ENCODE data around the gene CTPS2. TPM values are rescaled to one million over a fixed set of nuclear protein-coding genes. Genes with fewer than 3 reads are reported as not detected.

The CTPS2 gene
- total RNA-seq, 1 donor from 2014 or later = 116 TPM

GRCh38 chrX:16664074-16664473, 48.4 kb downstream of the CTPS2 start:
- H3K4me2 ChIP-seq = no peak overlapping the region
- no peak overlapping the region for H3K27ac ChIP-seq
- no peak overlapping the region for H3K4me3 ChIP-seq
- Mint-ChIP-seq H3K27me3 (ENCODE audit: insufficient read depth, low read depth) (peaks cover 2% of the 10 kb centered on the region), H3K4me3 (no peak overlapping the region), H3K9me3 (no peaks in the 10 kb centered on the region), H3K27ac (no peak overlapping the region), H3K36me3 (peaks cover 45% of the 10 kb centered on the region), H3K4me1 (peaks cover 15% of the 10 kb centered on the region)
- H3K9me3 ChIP-seq (ENCODE audit: low read depth) = no peaks in the 10 kb centered on the region
- TF ChIP-seq CTCF (IDR thresholded peaks at IDR 0.05) = no peak
- TF ChIP-seq EZH2 (IDR thresholded peaks at IDR 0.05) = no peak
- no peak for TF ChIP-seq EZH2phosphoT487 (IDR thresholded peaks at IDR 0.05)
- no peak overlapping the region for H3K9ac ChIP-seq
- H2AFZ ChIP-seq (replicated peaks) = no peak overlapping the region
- H4K20me1 ChIP-seq (ENCODE audit: low read depth) = no peaks in the 10 kb centered on the region
- DNase-seq (ENCODE audit: low spot score) = no peak
- H3F3A ChIP-seq (ENCODE audit: low read depth) = peaks cover 7% of the 10 kb centered on the region
- H3K79me2 ChIP-seq (ENCODE audit: low read depth) = no peaks in the 10 kb centered on the region
- H3K36me3 ChIP-seq = peaks cover 10% of the 10 kb centered on the region
- H3K27me3 ChIP-seq = no peaks in the 10 kb centered on the region
- no peaks in the 10 kb centered on the region for H3K4me1 ChIP-seq

- peaks cover under 1% of the 10 kb centered on the region for H3F3A ChIP-seq (ENCODE audit: low read depth)
- no peak for DNase-seq (ENCODE audit: low spot score)
- no peak overlapping the region for H3K4me3 ChIP-seq
- no peaks in the 10 kb centered on the region for H3K9me3 Mint-ChIP-seq
- H4K20me1 ChIP-seq (ENCODE audit: low read depth) = no peaks in the 10 kb centered on the region
- H3K9me3 ChIP-seq (ENCODE audit: low read depth) = no peaks in the 10 kb centered on the region
- H3K36me3 ChIP-seq = peaks cover 10% of the 10 kb centered on the region
- H3K4me1 ChIP-seq = no peaks in the 10 kb centered on the region
- no peak overlapping the region for H3K4me3 Mint-ChIP-seq
- peaks cover 2% of the 10 kb centered on the region for H3K27me3 Mint-ChIP-seq (ENCODE audit: insufficient read depth, low read depth)
- H3K4me2 ChIP-seq = no peak overlapping the region
- no peaks in the 10 kb centered on the region for H3K27me3 ChIP-seq
- H3K27ac ChIP-seq = no peak overlapping the region
- H3K4me1 Mint-ChIP-seq = peaks cover 15% of the 10 kb centered on the region
- TF ChIP-seq EZH2phosphoT487 (IDR thresholded peaks at IDR 0.05) (no peak), CTCF (IDR thresholded peaks at IDR 0.05) (no peak)
- no peak overlapping the region for H3K9ac ChIP-seq
- H3K27ac Mint-ChIP-seq = no peak overlapping the region
- no peak overlapping the region for H2AFZ ChIP-seq (replicated peaks)
- H3K79me2 ChIP-seq (ENCODE audit: low read depth) = no peaks in the 10 kb centered on the region
- peaks cover 50% of the 10 kb centered on the region for H3K36me3 Mint-ChIP-seq
Measured at GRCh38 chrX:16662402-16662801, 50.1 kb downstream of the CTPS2 start.

- peaks cover 46% of the 10 kb centered on the region for H3K36me3 Mint-ChIP-seq
- peaks cover 2% of the 10 kb centered on the region for H3K27me3 Mint-ChIP-seq (ENCODE audit: insufficient read depth, low read depth)
- peaks cover 10% of the 10 kb centered on the region for H3K36me3 ChIP-seq
- H3K4me3 ChIP-seq = no peak overlapping the region
- H4K20me1 ChIP-seq (ENCODE audit: low read depth) = no peaks in the 10 kb centered on the region
- no peak for DNase-seq (ENCODE audit: low spot score)
- H3K27me3 ChIP-seq = no peaks in the 10 kb centered on the region
- H3K9me3 Mint-ChIP-seq = no peaks in the 10 kb centered on the region
- H3K9me3 ChIP-seq (ENCODE audit: low read depth) = no peaks in the 10 kb centered on the region
- no peak overlapping the region for H3K27ac ChIP-seq
- no peak overlapping the region for H2AFZ ChIP-seq (replicated peaks)
- H3K4me1 ChIP-seq = no peaks in the 10 kb centered on the region
- H3K4me3 Mint-ChIP-seq = no peak overlapping the region
- peaks cover 9% of the 10 kb centered on the region for H3K4me1 Mint-ChIP-seq
- no peak for TF ChIP-seq CTCF (IDR thresholded peaks at IDR 0.05)
- TF ChIP-seq EZH2phosphoT487 (IDR thresholded peaks at IDR 0.05) = no peak
- TF ChIP-seq EZH2 (IDR thresholded peaks at IDR 0.05) = no peak
- no peak overlapping the region for H3K9ac ChIP-seq
- no peak overlapping the region for H3K4me2 ChIP-seq
- H3K79me2 ChIP-seq (ENCODE audit: low read depth) = no peaks in the 10 kb centered on the region
- H3K27ac Mint-ChIP-seq = no peak overlapping the region
- no peaks in the 10 kb centered on the region for H3F3A ChIP-seq (ENCODE audit: low read depth)
Measured at GRCh38 chrX:16661495-16661894, 51.0 kb downstream of the CTPS2 start.

Measured in neural progenitor cell (in vitro differentiated cells).